Measurements from ENCODE around the gene CCDC12. TPM values are rescaled to one million over a fixed set of nuclear protein-coding genes. Genes with fewer than 3 reads are reported as not detected.

CCDC12 gene
- total RNA-seq, 1 donor from 2014 or later: 28.6 TPM

GRCh38 chr3:46995901-46996562 lies 19.5 kb upstream of the CCDC12 start:
- DNase-seq: no peak

DNA sequence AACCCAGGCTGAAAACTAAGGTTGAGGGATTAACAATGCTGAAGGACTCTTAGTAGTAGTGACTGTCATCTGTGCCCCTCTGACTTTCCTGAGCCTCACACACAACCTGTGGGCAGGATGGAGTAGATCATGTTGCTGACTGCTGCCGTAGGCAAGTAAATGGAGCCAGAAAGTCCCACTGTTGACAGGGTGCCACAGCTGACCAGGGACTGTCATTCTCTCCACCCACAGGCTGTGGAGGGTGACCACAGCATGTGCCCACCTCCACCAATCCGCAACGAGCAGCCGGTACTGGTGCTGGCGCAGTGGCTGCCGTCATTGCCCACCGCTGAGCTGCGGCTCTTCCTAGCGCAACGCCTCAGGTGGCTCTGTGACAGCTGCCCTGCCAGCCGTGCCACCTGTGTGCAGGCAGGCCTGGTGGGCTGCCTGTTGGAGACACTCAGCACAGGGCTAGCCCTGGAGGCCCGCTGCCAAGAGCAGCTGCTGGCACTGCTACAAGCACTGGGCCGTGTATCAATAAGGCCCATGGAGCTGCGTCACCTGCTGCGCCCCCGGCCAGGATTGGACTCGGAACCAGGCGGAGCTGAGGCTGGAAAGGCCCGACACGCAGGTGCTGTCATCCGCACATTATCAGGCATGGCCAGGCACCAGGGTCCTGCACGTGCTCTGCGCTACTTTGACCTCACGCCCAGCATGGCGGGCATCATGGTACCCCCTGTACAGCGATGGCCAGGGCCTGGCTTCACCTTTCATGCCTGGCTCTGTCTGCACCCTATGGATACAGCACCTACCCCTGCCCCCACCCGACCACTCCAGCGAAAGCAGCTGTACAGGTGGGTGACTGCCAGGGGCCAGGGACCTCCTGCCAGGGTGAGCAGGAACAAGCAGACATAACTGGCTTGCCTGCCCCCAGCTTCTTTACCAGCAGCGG lies 18.5 kb upstream of the CCDC12 start:
- no peak for DNase-seq

GRCh38 chr3:46993986-46994385 lies 17.4 kb upstream of the CCDC12 start:
- no peak for DNase-seq

GRCh38 chr3:46993292-46993691 lies 16.7 kb upstream of the CCDC12 start:
- DNase-seq: no peak

GRCh38 chr3:46992231-46992630 lies 15.7 kb upstream of the CCDC12 start:
- DNase-seq: no peak

GRCh38 chr3:46991406-46992165 lies 15.0 kb upstream of the CCDC12 start:
- DNase-seq: no peak

DNA sequence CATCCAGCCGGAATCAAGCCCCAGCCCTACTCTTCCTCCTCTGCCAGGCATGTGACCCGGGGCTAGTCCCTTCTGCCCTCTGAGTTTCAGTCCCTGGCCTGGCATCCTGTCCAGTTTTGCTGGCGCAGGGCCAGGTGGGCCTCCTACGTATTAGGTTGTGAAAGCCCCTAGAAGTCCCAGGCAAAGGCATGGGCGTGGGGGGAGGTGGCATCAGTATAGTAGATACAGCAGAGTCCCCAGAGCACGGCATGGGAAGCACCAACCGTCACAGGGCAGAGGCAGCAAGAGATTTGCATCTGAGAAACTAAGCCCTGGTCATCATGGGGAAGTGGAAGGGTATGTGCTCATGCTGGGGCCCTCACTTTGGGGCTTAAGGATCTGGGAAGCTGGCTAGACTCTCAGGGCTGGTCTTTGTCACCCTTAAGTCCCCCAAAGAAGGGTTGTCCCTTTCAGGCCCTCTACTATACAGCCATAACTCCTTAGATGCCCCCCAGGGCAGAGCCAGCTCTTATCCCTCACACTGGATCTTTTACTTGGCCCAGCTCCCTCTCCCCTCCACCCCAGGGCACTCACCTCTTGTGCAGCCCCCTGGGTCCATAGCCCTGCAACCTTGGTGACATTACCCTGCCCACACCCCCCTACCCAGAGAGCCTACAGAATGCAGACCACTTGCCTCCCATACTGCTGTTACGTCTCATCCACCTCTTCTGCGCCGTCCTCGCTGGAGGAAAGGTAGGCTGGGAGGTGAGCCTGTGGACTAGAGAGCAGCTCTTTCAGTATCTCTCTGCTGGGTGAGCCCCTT lies 14.2 kb upstream of the CCDC12 start:
- DNase-seq: no peak

DNA sequence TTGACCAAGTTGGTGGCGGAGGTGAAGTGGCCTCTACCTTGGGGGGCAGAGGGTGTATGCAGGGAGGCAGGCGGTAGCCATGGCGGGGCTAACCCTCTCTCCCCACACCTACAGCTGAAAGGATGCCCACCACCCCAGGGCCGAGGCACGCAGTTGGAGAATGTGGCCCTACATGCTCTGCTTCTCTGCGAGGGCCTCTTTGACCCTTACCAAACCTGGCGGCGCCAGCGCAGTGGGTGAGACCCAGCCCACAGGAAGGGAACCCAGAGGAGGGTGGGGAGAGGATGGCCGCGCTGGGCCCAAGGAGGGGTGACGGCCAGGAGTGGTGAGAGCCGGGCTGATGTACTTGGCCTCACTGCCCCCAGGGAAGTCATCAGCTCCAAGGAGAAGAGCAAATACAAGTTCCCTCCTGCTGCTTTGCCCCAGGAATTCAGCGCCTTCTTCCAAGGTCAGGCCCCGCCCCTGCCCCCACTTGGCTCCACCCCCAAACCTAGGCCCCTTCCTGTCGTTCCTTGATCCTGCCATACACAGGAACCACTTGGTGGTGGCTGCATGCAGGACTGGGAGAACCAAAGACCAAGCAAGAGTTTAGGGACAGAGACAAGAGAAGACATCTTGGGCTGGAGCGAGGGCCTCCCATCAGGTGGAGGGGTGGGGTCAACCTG lies 12.7 kb upstream of the CCDC12 start:
- DNase-seq: no peak

DNA sequence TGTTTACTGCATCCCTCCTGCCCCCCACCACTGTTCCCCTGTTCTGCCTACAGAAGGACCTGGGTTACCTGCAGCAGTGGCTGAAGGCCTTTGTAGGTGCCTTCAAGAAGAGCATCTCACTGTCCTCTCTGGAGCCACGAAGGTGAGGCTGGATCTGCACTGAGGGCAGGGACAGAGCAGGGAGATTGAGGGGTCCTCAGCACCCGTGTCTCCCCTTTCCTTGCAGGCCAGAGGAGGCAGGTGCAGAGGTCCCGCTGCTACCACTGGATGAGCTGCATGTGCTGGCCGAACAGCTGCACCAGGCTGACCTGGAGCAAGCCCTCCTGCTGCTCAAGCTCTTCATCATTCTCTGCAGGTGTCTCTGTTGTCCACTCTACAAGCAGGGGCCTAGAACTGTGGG lies 12.1 kb upstream of the CCDC12 start:
- no peak for DNase-seq

DNA sequence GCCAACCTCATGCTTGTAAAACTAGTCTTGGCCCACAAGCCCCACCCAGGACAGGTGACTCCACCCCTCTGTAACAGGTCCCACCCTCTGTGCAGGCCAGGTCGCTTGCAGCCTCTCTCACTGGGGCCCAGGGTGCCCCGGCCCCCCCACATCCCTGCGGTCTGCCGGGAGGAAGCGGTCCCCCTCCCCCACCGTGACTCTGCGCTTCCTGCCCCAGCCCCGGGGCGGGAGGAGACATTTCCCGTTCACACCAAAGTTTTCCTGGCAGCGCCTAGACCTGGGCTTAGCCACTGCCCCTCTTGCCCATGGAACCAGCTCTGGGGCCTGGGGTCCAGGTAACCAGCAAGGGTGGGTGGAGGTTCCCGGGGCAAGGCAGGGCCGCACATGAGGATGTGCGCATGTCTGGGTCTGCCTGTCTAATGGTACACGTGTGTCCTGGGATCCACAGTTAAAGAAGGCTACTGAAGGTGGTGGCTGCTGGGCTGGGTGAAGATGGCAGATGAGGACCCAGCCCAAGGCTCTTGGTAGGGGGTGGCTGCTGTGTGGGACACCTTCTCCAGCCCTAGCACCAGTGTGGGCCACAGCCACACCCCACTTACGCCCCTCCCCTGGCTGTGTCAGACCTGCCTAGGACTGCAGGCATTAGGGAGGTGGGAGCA lies 11.3 kb upstream of the CCDC12 start:
- DNase-seq: no peak

- DNase-seq: no peak
Measured at GRCh38 chr3:46987319-46987742, 10.8 kb upstream of the CCDC12 start.

GRCh38 chr3:46986782-46987310 lies 10.3 kb upstream of the CCDC12 start:
- DNase-seq: no peak

DNA sequence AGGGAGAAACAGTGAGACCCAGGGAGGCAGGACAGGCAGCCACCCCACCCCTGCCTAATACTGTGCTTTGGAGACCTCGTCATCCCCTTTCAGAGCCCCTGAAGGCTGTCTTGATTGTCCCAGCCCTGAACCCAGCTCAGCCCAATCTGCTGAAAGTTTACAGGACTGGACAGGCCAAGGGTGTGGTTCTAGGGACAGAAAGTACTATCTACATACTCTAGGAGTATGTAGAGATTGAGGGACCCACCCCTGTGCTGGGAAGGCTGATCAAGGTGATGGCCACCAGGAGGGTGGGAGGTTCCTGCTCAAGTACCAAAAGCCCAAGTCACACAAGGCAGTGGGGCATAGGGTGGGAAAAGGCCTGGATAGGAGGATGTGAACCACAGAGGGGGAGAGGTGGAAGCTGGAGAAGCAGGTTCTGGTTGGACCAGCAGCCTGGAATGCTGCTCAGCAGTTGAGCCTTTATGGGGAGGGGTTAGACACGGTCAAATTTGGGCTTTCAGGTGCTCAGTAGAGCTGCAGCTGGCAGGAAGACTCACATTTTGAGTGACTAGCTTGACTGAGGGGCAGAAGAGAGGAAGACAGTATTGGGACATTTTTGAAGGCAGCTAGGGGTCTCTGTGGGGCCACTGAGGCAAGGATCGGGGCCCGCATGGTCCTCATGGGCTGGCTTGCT lies 9.6 kb upstream of the CCDC12 start:
- no peak for DNase-seq

- DNase-seq: no peak
Measured at GRCh38 chr3:46985588-46985987, 9.0 kb upstream of the CCDC12 start.

DNA sequence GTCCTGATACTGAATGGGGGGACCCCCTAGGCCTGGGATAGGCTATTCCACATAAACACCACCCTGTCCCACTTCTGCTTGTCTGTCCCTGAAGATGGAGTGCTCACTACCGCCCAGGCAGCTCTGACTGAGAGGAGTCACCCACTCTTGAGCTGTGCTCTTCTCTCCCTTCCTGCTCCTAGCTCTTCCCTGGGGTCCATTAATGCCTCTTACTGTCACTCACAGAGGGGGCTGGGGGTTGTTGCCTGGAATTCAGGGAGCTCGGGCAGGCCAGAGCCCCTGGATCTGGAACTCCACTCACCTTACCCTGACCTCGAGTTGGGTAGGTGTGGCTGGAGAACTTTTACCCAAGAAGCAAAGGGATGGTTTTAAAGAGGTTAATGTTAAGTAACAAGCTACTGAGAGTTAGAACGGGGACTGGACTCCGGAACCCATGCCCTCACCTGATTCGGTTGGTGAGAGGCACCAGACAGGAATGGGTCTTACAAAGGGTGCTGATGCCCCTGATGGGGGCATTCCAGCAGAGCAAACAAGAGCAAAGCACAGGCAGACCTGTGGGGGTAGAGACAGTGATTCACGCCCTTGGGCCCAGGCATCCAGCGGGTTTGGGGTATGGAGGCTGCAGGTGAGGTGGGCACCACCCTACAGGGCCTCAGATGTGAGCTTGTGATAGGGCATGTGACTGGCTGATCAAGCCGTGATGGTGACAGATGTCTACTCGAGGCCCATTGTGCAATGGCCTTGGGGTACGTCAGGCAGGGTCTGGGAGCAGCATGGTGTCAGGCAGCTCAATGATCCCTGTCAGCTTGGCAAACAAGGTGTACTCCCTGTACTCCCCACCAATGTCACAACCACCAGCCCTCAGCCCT lies 8.3 kb upstream of the CCDC12 start:
- DNase-seq: no peak

DNA sequence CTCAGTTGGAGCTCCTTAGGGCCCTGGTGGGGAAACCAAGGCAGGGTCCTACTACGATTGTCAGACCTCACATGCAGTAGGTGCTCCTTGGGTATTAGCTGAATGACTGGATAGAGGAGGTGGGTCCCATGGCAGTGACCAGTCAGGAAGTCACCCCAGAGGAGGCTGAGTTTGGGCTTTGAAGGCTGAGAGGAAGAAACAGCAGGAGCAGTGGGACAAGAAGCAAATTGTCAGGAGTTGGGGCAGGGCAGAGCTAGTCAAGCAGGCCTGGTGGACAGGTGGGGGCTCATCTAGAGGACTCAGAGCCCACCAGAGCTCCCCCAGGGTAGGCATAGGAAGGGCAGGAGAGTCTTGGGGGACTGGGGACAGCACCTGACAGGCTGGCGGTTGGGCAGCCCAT lies 6.0 kb upstream of the CCDC12 start:
- DNase-seq: no peak

GRCh38 chr3:46981932-46982471 lies 5.5 kb upstream of the CCDC12 start:
- DNase-seq: peak; percentile 51

DNA sequence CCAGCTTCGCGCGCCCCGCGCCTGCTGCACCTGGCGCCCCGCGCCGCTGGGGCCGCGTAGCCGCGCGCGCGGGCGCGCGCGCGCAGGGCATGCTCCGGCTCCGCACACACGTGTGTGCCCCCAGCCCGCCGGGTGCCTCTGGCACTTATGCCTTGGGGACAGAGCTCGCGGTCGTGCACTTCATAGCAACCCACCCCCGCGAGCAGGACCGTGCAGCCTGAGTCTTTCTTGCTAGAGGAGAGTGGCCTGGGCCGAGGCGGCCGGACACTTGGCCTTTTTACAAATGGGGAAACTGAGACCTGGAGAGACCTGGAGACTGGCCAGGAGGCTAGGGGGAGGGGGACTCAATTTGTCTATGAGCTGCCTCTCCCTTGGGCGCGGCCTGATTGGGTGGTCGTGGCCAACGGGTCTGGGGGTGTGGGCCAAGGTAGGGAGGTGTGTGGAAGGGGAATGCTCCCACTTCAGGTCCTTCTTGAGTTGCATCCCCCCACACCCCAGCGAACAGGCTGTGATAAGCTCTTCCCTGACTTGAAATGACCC lies 3.5 kb upstream of the CCDC12 start:
- no peak for DNase-seq
